GM12872 (cell line): ENCODE data around the gene HOXA13.

Experiments used
- CTCF ChIP-seq: IDR thresholded peaks from 3 replicates; pipeline ENCODE4 v1.5.1; 2011; ENCODE audit warnings: low read depth, mild to moderate bottlenecking, low read length, moderate library complexity; ENCODE audit not compliant: insufficient read depth

The HOXA13 gene

GRCh38 chr7:27154369-27154768 is 45.5 kb downstream of the HOXA13 start:
- TF ChIP-seq CTCF, result no peak

DNA sequence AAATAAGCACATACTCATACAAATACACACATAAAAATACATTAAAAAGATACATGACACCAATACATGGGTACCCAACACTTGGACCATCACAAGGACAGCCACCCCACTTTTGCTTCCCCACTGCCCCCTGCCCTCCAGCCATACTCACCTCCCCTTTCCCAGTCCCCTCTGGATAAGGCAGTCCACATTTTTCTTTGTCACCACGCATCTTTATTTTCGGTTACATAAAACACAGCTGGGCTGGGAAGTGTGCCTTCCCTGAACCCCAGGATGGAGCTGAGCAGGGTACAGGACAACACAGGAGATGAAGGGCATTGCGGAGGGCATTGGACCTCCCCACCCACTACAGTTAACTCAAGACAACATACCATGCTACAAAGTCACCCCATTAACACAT is 46.4 kb downstream of the HOXA13 start:
- TF ChIP-seq CTCF, result no peak

- no peak for TF ChIP-seq CTCF
Measured at GRCh38 chr7:27152816-27153442, 47.0 kb downstream of the HOXA13 start.

DNA sequence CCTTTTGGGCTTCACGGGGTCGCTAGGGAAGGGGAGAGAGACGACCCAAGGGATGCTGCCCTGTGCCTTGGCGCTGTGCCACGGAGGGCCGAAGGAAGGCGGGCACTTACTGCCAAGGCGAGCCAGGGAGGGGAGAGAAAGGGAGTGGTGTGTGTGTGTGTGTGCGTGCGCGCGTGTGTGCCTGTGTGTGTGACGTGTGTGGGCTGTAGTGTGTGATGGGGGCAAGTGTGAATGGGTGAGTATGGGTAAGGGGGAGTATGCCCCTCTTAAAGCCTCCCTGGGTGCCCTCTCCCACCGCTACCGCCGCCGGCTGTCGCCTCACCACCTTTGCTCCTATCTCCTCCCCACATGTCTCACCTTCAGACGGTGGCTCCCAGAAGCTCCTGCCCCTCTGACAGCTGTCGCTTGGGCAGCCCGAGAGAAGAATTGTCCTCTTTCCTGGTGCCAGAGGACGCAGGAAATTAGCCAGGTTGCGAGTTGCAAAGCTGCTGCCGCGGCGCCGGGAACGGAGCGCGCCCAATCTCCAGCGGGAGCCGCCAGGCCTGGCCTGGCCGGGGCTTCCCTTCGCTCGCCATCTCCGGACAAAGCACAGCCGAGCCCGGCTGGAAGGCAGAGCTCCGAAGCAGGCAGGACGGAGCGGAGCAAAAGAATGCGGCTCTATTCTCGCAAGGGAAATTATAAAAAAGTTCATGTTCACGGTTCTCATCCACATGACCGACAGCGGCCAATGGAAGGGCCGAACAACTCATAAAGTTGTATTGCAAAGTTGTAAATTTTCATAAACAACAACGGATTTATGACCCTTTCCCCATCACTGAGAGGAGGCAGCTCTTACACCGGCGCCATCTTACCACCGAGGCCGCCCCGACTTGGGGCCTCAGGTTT is 47.7 kb downstream of the HOXA13 start, which contains the start of gene HOXA3:
HOXA3 (minus strand) TSS at position 653 of the 885 bp plus-strand sequence. CDS start 41,943 bp downstream, outside the sequence.
- TF ChIP-seq CTCF, result no peak

GRCh38 chr7:27151341-27151930 is 48.5 kb downstream of the HOXA13 start:
- no peak for TF ChIP-seq CTCF

DNA sequence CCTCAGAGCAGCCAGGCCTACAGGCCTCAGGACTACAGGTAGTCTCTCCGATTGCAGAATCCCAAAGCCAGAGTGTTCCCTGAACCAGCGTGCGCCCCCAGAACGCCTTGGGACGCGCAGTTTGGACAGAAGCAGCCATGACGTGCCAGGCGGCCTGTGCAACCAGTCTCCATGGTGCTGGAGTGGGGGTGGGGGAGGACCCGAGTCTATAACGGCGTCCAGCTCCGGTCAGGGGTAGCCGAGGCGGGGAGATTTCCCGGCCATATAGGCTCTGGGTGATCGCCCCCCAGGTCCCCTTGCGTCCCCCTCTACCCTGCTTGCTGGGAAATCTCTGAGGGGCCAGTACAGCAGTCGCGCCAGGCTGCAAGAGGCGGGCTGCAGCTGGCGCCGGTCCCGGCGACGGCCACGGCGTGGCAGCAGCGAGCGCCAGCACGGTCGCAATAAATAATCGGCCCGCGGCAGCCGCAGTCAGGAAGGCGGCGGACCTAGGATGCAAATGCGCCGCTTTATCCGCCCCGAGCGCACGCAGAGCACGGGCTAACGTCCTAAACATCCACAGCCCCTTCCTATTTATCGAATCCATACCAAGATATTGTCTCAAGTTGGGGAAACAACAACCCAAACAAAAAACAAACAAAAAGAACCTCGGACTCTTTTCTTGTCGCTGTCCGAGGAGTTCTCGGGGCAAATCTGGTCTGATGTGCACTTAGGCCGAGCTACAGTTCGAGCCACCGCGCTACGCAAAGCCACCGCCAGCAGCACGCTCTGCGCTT is 49.1 kb downstream of the HOXA13 start:
- peak; percentile 82 for TF ChIP-seq CTCF
